WERI-Rb-1 (cell line): Measurements from ENCODE around the gene TEX2.
A peak's percentile ranks its signal among the peaks of the same experiment; 100 is the strongest.
"Not testable (repeated sequence)": the region's sequence is repeated elsewhere in the genome, so short reads cannot be mapped to it uniquely, and the experiment has no call there.

Experiments
- DNase-seq: peaks from one replicate; pipeline ENCODE4 v3.0.0-alpha.2; 2020
- H3K27ac ChIP-seq: fragments of 250-450 bp; sonication (Bioruptor Pico); 2 replicates; pipeline ENCODE4 v1.5.1; 2020; ENCODE audit warnings: mild to moderate bottlenecking, moderate library complexity
- H3K27me3 ChIP-seq: fragments of 250-450 bp; sonication (Bioruptor Pico); 2 replicates; pipeline ENCODE4 v1.5.1; 2021; ENCODE audit warnings: mild to moderate bottlenecking, low read depth, moderate library complexity; ENCODE audit not compliant: insufficient read depth, severe bottlenecking
- H3K36me3 ChIP-seq: fragments of 250-450 bp; sonication (Bioruptor Pico); 2 replicates; pipeline ENCODE4 v1.5.1; 2020; ENCODE audit warnings: mild to moderate bottlenecking, moderate library complexity
- H3K4me3 ChIP-seq: 2 replicates; pipeline ENCODE4 v1.5.1; 2011; ENCODE audit warnings: low read depth, mild to moderate bottlenecking, control low read depth, low read length
- H3K9me3 ChIP-seq: fragments of 250-450 bp; sonication (Bioruptor Pico); 2 replicates; pipeline ENCODE4 v1.5.1; 2021; ENCODE audit warnings: mild to moderate bottlenecking, moderate library complexity; ENCODE audit not compliant: severe bottlenecking
- CTCF ChIP-seq: IDR thresholded peaks from 2 replicates; pipeline ENCODE4 v1.5.1; 2011; ENCODE audit warnings: low read depth, mild to moderate bottlenecking, control low read depth, inconsistent platforms, low read length

TEX2 gene

GRCh38 chr17:64186171-64187092 lies 76.6 kb downstream of the TEX2 start:
- no peaks in the 10 kb centered on the region for H3K9me3 ChIP-seq
- no peaks in the 10 kb centered on the region for H3K27me3 ChIP-seq
- H3K36me3 ChIP-seq: peaks cover 59% of the 10 kb centered on the region
- H3K27ac ChIP-seq: peak overlapping the region; percentile 64
- H3K4me3 ChIP-seq: no peak overlapping the region
- peak; percentile 57 for DNase-seq
- TF ChIP-seq CTCF: no peak

- H3K4me3 ChIP-seq, H3K27me3 ChIP-seq, DNase-seq, H3K9me3 ChIP-seq: not testable (repeated sequence)
- H3K36me3 ChIP-seq: peaks cover 53% of the 10 kb centered on the region
- H3K27ac ChIP-seq: peak overlapping the region; percentile 64
These were observed 77.5 kb downstream of the TEX2 start for GRCh38 chr17:64185557-64185956.

GRCh38 chr17:64185101-64185500 lies 78.0 kb downstream of the TEX2 start:
- DNase-seq: no peak
- Histone ChIP-seq H3K9me3 (no peaks in the 10 kb centered on the region), H3K36me3 (peaks cover 52% of the 10 kb centered on the region), H3K4me3 (no peak overlapping the region), H3K27me3 (no peaks in the 10 kb centered on the region), H3K27ac (peak overlapping the region; percentile 64; the same call in 1 of the 2 replicates)
- TF ChIP-seq CTCF: no peak

- H3K27ac ChIP-seq: no peak overlapping the region
- no peak for DNase-seq
- TF ChIP-seq CTCF: no peak
These were observed 79.2 kb downstream of the TEX2 start for GRCh38 chr17:64183815-64184214.

GRCh38 chr17:64182325-64183012 lies 80.6 kb downstream of the TEX2 start:
- no peak for TF ChIP-seq CTCF
- Histone ChIP-seq H3K9me3 (peaks cover 8% of the 10 kb centered on the region), H3K27me3 (no peaks in the 10 kb centered on the region), H3K27ac (no peak overlapping the region), H3K36me3 (peaks cover 50% of the 10 kb centered on the region), H3K4me3 (no peak overlapping the region)
- no peak for DNase-seq

More at GRCh38 chr17:64183815-64184214, 79.2 kb downstream of the TEX2 start:
- peaks cover 7% of the 10 kb centered on the region for H3K9me3 ChIP-seq
- peaks cover 55% of the 10 kb centered on the region for H3K36me3 ChIP-seq
- H3K4me3 ChIP-seq: no peak overlapping the region
- no peaks in the 10 kb centered on the region for H3K27me3 ChIP-seq
